Glomerular visceral epithelial cell (primary cell): ENCODE results near the gene CCDC127.
A peak's percentile ranks its signal among the peaks of the same experiment; 100 is the strongest.
"Not testable (repeated sequence)": the region's sequence is repeated elsewhere in the genome, so short reads cannot be mapped to it uniquely, and the experiment has no call there.

Experiments used
- DNase-seq: peaks from one replicate; pipeline ENCODE4 v3.0.0-alpha.2; 2016; ENCODE audit errors: extremely low spot score

Gene CCDC127, protein sequence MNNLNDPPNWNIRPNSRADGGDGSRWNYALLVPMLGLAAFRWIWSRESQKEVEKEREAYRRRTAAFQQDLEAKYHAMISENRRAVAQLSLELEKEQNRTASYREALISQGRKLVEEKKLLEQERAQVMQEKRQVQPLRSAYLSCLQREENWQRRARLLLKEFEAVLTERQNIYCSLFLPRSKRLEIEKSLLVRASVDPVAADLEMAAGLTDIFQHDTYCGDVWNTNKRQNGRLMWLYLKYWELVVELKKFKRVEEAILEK

DNA sequence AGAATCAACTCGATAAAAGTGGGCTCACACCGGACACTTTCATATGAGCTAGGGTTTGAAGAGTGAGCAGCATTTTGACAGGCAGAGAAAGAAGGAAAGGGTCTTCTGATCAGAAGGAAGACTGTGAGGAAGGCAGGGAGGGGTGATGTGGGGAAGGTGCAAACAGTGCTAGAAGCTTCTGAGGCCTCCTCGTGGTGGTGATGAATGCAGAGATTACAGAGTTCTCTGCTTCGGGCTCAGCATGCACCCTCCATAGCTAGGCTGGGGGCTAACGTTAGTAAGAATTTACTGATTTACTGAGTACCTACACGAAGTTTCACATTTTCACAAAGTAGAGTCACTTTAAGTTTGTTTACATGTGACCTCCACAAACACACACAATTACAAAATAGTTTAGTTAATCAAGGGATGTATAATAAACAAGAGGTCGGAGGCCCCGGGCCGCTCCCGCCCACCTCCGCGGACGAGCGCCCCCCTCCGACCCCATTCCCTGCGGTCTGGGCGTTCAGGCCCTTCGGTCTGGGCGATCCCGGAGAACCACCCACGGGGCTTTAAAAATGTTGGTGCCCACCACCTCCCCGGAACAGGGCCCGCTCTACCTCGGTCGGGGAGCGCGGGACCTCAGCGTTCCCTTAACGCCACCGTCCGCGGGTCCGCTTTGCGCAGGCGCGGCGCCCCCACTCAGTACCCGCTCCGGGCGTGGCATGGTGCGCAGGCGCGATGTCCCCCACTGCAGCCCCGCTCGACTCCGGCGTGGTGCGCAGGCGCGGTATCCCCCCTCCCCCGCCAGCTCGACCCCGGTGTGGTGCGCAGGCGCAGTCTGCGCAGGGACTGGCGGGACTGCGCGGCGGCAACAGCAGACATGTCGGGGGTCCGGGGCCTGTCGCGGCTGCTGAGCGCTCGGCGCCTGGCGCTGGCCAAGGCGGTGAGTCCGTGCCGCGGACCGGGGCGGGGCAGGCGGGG lies at the start of gene CCDC127, which contains the start of gene SDHA:
Gene CCDC127 (minus strand): TSS at position 660 of the 963 bp plus-strand sequence. CDS start 1,304 bp downstream, outside the sequence.
Gene SDHA (plus strand): TSS at position 827 of the 963 bp plus-strand sequence. CDS start 36 bp downstream, at position 863.
- DNase-seq, result peak; percentile 97

DNA sequence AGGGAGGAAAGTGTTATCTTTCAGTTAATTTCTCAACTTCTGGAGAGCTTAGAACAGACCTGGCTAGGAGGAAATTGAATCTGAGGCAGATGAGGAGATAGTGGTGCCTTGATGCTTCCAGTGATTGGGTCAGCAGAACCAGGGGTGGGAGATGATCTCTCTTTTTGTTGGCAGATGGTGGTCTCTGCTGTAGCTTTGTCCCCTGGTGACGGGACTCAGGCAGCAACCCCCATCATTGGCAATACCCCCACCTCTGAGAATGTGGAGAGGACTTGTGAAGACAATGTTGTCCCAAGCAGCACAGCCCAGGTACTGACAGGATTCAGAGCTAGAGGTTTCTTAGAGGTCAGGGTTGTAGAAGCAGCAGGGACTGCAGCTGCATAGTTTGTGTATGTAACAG lies 49.8 kb upstream of the CCDC127 start:
- no peak for DNase-seq

DNA sequence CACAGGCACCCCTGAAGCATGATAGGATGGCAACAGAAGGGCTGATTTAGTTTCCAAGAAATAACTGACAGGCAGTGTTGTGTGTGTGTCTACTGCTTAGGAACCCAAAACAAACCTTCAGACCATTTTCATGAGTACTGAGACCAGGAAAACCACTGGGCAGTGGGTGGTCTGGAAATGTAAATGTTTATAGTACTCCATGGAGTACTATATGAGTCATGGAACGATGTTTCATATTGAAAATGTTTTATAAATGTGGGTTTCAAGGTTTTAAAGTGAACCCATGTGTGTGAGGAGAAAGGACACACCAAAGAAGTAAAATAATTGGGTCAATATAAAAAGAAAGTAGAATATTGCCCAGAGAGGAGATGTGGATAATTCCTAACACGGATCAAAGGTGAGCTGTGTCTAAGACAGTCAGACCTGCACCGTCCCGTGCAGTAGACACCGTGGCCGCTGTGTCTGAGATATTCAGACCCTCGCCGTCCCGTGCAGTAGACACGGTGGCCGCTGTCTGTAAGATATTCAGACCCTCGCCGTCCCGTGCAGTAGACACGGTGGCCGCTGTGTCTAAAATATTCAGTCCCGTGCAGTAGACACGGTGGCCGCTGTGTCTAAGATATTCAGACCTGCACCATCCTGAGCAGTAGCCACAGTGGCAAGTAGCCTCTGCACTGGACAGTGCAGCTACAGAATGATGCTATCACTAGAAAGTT lies 48.5 kb upstream of the CCDC127 start:
- DNase-seq, result not testable (repeated sequence)

DNA sequence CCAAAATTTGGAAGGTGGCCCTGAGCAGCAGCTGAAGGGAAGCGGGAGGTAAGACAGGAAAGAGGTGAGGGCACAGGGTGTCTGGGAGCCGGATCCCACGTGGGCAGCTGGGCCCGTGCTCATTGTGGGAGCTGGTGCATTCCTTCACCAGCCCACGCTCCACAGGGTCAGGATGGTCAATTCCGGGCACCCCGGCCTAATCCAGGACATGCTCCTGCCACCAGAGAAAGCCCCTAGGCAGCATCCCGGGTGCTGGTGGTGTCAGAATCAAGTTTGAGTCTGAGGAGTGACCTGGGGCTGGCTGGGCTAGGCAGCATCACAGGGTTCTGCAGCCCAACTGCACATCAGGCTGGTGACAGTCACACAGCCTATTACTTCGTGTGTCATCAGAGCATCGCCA lies 46.4 kb upstream of the CCDC127 start:
- DNase-seq, result no peak

DNA sequence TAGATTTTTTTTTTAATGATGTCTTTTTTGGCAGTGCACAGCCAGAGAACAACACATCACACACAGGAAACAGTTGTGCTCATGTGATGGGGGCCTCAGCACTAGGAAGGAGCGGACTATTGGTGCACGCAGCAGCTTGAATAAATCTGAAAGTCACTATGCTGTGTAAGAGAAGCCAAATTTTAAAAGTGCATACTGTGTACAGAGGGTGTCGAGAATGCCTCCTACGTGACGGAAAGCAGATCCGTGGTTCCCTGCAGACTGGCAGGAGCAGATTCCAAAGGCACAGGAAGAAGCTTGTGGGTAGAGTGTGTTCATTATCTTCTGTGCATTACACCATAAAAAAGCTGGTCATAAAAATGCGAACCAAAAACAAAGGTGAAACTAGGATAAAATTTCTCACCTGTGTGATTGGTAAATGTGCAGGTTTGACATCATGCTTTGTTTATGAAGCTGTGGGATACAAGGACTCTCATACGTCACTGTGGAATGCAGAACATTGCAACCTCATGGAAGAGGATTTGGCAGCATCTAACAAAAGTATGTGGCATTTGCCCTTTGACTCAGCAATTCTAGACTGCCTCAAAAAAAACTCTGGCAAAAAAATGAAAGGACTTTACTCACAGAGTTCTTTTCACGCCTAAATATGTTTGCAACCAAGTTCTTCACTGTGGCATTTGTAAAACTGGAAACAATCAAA lies 45.5 kb upstream of the CCDC127 start:
- DNase-seq, result peak; percentile 84

DNA sequence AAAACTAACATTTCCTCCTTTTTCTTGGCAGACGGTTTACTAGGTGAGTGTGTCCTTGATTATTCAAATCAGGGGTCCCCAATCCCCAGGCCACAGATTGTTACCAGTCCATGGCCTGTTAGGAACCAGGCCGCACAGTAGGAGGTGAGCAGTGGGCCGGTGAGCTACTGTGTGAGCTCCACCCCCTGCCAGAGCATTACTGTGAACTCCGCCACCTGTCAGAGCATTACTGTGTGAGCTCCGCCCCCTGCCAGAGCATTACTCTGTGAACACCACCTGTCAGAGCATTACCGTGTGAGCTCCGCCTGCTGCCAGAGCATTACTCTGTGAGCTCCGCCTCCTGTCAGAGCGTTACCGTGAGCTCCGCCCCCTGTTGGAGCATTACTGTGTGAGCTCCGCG lies 39.2 kb upstream of the CCDC127 start:
- no peak for DNase-seq

DNA sequence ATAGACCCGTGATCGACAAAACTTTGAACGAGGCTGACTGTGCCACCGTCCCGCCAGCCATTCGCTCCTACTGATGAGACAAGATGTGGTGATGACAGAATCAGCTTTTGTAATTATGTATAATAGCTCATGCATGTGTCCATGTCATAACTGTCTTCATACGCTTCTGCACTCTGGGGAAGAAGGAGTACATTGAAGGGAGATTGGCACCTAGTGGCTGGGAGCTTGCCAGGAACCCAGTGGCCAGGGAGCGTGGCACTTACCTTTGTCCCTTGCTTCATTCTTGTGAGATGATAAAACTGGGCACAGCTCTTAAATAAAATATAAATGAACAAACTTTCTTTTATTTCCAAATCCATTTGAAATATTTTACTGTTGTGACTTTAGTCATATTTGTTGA lies 38.4 kb upstream of the CCDC127 start:
- DNase-seq, result not testable (repeated sequence)

DNA sequence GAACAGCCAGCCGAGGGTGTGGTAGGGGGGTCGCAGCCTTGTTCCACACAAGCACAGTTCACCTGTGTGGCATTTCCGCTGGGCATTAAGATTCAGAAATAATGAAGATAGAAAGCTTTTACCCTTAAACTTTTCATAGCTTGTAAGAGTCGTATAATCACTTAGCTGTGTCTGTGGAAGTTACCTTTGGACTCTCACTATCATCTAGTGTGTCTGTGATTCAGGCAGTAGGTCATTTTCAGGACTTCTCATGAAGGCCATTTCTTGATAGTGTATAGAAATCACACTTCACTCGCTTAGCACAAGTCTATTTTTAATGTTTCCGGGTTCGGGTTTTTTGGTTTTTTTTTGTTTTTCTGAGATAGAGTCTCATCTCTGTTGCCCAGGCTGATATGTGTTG lies 37.2 kb upstream of the CCDC127 start:
- DNase-seq, result not testable (repeated sequence)

DNA sequence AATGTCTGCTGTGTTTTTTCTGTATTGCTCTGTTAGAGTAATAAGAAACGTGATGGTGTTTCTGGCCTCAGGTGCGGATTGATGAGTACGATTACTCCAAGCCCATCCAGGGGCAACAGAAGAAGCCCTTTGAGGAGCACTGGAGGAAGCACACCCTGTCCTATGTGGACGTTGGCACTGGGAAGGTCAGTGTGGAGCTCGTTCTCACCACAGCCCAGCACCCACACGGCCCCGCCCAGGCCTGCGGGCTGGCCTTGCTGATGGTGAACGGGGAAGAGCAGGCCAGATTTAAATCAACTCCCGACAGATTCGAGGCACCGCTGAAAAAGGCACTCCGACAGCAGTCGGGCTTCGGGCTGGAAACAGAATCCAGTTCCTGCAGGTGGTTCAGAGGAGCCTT lies 36.4 kb upstream of the CCDC127 start:
- DNase-seq, result not testable (repeated sequence)

DNA sequence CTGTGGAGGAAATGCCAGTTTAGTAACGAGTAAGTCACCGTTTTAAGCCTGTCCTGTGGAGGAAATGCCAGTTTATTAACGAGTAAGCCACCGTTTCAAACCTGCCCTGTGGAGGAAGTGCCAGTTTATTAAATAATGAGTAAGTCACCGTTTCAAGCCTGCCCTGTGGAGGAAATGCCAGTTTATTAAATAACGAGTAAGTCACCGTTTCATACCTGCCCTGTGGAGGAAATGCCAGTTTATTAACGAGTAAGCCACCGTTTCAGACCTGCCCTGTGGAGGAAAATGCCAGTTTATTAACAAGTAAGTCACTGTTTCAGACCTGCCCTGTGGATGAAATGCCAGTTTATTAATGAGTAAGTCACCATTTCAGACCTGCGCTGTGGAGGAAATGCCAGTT lies 34.6 kb upstream of the CCDC127 start:
- no peak for DNase-seq

DNA sequence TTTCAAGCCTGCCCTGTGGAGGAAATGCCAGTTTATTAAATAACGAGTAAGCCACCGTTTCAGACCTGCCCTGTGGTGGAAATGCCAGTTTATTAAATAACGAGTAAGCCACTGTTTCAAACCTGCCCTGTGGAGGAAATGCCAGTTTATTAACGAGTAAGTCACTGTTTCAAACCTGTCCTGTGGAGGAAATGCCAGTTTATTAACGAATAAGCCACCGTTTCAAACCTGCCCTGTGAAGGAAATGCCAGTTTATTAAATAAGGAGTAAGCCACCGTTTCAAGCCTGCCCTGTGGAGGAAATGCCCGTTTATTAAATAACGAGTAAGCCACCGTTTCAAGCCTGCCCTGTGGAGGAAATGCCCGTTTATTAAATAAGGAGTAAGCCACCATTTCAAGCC lies 34.0 kb upstream of the CCDC127 start:
- DNase-seq, result not testable (repeated sequence)

DNA sequence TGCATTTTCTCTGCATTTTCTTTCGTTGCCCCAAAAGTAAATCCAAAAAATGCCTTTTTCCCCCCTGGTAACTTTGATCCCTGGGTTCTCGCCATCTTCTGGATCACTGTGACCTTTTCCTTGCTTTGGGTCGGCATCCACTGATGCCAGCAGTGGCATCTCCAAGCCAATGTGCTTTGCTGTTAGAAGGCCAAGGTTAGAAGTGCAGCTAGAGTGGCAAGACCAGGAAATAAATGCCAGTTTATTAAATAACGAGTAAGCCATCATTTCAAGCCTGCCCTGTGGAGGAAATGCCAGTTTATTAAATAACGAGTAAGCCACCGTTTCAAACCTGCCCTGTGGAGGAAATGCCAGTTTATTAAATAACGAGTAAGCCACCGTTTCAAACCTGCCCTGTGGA lies 33.6 kb upstream of the CCDC127 start:
- DNase-seq, result not testable (repeated sequence)

DNA sequence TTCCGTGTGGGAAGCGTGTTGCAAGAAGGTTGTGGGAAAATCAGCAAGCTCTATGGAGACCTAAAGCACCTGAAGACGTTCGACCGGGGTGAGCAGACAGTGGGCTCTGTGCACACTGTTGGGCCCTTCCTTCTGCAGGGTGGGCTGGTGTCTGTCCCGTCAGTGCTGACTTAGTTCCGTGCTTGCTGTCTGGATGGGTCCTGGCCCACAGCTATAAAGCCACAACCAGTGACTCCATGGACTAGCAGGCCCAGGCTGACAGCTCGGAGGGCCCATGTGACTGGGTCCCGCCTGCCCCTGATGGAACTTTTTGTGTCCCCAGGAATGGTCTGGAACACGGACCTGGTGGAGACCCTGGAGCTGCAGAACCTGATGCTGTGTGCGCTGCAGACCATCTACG lies 33.1 kb upstream of the CCDC127 start:
- DNase-seq, result not testable (repeated sequence)

DNA sequence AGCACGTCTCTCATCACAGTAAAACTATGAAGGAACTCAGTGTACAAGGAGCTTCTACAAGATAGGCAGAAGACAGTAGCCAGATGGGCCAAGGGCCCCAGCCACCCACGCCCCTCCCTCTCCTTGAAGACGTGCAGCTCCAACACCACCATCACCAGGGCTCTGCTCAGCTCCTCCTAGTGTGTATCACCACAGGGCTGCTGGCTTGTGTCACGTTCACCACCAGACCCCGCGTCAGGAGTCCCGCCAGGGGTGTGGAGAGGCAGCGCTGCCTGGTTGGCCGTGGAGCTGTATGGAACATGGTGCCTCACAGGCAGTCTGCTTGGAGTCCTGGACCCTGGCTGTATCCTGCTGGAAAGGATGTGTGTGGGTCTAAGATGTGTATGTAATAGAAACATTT lies 32.4 kb upstream of the CCDC127 start:
- DNase-seq, result not testable (repeated sequence)

DNA sequence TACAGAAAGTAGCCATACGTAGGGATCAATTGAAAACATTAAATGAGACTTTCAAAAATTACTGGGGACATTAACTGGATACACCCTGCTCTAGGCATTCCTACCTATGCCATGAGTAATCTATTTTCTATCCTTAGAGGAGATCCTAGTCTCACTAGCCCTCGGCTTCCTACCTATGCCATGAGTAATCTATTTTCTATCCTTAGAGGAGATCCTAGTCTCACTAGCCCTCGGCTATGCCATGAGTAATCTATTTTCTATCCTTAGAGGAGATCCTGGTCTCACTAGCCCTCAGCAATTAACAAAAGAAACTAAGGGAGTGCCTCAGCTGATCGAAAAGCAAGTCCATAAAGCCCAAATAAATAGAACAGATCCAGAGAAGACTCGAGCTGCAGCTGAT lies 27.8 kb upstream of the CCDC127 start:
- not testable (repeated sequence) for DNase-seq

DNA sequence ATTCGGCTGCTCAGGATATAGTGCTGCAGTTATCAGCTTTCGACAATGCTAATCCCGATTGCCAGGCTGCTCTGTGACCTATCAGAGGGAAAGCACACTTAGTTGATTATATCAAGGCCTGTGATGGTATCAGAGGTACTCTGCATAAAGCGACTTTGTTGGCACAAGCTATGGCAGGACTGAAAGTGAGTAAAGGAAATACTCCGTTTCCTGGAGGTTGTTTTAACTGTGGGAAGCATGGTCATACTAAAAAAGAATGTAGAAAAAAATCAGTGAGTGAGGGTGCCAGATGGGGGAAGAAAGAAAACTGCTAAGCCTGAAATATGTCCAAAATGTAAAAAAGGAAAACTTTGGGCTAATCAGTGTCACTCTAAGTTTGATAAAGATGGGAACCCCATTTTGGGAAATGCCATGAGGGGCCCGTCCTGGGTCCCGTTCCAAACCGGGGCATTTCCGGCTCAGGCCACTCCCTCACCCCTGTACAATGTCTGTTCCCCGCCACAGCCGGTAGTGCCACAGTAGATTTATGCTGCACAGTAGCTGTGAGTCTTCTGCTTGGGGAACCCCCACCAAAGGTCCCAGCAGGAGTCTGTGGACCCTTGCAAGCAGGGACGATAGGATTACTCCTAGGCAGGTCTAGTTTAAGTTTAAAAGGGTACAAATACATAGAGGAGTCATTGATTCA lies 25.9 kb upstream of the CCDC127 start:
- not testable (repeated sequence) for DNase-seq

DNA sequence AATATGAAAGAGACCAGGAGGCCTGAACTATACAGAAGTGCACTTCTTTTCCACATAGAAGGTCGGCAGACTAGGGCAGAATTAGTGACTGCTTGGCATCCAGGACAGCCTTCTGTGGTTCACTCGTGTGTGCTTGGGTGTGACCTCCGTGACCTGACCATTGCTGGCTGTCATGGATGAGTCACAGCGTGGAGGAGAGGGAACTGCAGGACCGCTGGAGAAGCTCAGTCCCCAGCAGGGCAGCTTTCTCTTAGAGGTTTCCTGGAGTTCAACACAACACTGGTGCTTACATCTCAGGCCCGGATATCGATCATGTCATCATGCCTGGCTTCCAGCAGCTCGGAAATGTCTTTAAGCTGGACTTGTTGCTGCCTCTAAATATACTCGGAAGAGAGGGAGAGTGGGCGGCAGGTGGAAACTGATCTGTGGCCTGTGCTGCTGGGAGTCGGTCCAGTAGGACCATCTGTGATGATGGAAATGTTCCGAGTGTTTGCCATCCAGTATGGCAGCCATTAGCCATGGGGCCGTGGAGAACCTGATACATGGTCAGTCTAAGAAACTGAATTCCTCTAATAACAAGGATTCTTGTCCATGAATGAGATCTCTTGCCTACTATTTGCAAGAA lies 23.2 kb upstream of the CCDC127 start:
- DNase-seq, result peak; percentile 52

DNA sequence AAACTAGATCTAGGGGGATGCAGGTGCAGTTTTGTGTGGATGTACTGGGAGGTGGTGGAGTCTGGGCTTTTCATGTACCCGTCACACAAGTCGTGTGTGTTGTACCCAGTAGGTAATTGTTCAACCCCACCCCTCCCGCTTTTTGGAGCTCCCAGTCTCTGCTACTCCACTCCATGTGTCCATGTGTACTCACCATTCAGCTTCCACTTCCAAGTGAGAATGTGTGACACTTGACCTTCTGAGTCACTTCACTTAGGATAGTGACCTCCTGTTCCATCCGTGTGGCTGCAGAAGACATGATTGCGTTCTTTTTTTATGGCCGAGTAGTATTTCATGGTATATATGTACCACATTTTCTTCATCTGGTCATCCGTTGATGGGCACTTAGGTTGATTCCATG lies 22.6 kb upstream of the CCDC127 start:
- not testable (repeated sequence) for DNase-seq

DNA sequence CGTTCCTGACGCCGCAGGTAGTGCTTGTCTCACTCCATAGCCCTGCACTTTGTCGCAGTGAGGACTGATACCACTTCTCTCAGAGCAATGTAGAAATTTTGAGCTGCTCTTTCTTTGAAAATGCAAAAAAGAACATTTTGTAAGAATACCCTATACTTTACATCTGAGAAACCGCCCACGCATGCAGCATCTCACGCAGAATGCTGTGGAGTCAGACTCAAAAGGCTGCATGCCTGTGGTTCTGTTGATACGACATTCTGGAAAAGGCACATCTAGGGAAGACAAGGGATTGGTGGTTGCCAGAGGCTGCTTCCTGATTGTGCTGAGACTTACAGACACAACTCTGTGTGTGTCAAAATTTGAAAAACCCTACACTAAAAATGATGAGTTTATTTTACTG lies 20.0 kb upstream of the CCDC127 start:
- not testable (repeated sequence) for DNase-seq

DNA sequence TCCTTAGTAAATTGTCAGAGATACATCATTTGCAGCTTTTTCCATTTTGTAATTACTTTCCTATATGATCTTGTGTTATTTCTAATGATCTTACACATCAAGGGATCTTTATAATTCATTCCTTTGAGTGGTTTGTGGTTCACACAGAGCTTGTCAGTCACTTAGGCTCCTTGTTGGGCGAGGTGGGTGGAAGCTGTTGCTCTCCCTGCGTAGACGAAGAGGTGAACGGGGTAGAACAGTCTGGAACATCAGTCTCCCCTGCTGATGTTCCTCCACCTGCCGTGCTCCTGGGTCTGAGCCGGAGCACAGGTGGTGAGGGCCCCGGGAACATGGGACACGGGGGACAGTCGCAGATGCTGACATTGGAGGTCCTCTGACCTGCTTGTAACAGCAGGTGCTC lies 17.6 kb upstream of the CCDC127 start:
- not testable (repeated sequence) for DNase-seq
